ENCODE results near the gene HRNR.
"Not testable (repeated sequence)": the region's sequence is repeated elsewhere in the genome, so short reads cannot be mapped to it uniquely, and the experiment has no call there.

HRNR gene

GRCh38 chr1:152228831-152229230 lies 4.8 kb upstream of the HRNR start:
- no peak for DNase-seq (ENCODE audit: low read depth)
- TF ChIP-seq CTCF (conservative IDR thresholded peaks at IDR 0.05; ENCODE audit: low read length) = no peak
- H3K4me3 ChIP-seq (ENCODE audit: low read length) = no peak overlapping the region

- peak; percentile 38 for DNase-seq (ENCODE audit: low read depth)
- TF ChIP-seq CTCF (conservative IDR thresholded peaks at IDR 0.05; ENCODE audit: low read length) = peak; percentile 30
- H3K4me3 ChIP-seq (ENCODE audit: low read length) = no peak overlapping the region
These were observed 3.4 kb upstream of the HRNR start for GRCh38 chr1:152227310-152227928.

DNA sequence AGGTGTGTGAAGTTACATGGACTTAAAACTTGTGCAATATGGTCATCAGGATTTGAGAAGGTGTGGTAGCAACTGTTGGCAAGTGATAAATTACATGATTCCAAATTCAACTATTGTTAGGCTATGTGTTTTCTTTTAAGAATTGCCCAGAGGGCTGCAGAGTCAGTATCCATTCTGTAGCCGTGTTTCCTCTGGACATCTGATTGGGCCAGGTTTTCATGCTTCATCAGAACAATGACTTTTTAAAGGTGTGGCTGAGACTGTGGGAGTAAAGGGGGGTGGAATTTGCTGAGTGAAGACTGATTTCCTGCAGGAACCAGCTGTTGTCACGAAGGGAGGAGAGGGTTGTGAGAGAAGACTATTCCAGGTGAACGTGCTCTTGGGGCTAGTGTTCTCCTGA lies 1.7 kb upstream of the HRNR start:
- H3K4me3 ChIP-seq (ENCODE audit: low read length) = no peak overlapping the region
- DNase-seq (ENCODE audit: low read depth) = no peak
- no peak for TF ChIP-seq CTCF (conservative IDR thresholded peaks at IDR 0.05; ENCODE audit: low read length)

- DNase-seq (ENCODE audit: low read depth) = no peak
These were observed 3.5 kb downstream of the HRNR start for GRCh38 chr1:152220166-152221163.

DNA sequence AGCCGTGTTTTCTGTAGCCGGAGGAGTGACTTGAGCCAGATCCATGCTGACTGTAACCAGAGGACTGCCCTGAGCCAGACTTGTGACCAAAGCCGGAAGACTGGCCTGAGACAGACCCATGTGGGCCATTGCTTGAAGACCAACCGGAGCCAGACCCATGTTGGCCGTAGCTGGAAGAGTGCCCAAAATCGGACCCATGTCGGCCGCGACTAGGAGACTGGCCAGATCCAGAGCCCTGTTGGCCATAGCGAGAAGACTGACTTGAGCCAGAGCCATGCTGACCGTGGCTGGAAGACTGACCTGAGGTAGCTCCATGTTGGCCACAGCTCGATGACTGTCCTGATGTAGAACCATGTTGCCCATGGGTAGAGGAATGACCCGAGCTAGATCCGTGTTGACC lies 4.6 kb downstream of the HRNR start:
- DNase-seq (ENCODE audit: low read depth); H3K4me3 ChIP-seq (ENCODE audit: low read length): not testable (repeated sequence)

More at GRCh38 chr1:152220166-152221163, 3.5 kb downstream of the HRNR start:
- no peak for TF ChIP-seq CTCF (conservative IDR thresholded peaks at IDR 0.05; ENCODE audit: low read length)
- H3K4me3 ChIP-seq (ENCODE audit: low read length) = no peak overlapping the region

DNA sequence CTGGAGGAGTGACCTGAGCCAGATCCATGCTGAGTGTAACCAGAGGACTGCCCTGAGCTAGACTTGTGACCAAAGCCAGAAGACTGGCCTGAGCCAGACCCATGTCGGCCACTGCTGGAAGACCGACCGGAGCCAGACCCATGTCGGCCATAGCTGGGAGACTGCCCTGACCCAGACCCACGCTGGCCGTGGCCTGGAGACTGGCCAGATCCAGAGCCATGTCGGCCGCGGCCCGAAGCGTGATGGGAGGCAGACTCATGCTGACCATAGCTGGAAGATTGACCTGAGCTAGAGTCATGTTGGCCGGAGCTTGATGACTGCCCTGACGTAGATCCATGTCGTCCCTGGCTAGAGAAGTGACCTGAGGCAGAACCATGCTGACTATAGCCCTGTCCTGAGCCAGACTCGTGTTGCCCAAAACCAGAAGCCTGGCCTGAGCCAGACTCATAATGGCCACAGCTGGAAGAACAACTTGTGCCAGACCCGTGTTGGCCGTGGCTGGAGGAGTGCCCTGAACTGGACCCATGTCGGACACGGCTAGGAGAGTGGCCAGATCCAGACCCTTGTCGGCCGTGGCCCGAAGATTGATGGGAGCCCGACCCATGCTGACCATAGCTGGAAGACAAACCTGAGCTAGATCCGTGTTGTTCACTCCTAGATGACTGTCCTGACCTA lies 5.1 kb downstream of the HRNR start:
- DNase-seq (ENCODE audit: low read depth) = no peak
- no peak overlapping the region for H3K4me3 ChIP-seq (ENCODE audit: low read length)
- TF ChIP-seq CTCF (conservative IDR thresholded peaks at IDR 0.05; ENCODE audit: low read length) = no peak

- DNase-seq (ENCODE audit: low read depth); H3K4me3 ChIP-seq (ENCODE audit: low read length): not testable (repeated sequence)
These were observed 8.4 kb downstream of the HRNR start for GRCh38 chr1:152215604-152216003.

GRCh38 chr1:152214911-152215310 lies 9.1 kb downstream of the HRNR start:
- not testable (repeated sequence) for H3K4me3 ChIP-seq (ENCODE audit: low read length)

More at GRCh38 chr1:152214911-152215310, 9.1 kb downstream of the HRNR start:
- DNase-seq (ENCODE audit: low read depth) = not testable (repeated sequence)
